ENCODE measurements around the gene DMAP1. TPM values are rescaled to one million over a fixed set of nuclear protein-coding genes. Genes with fewer than 3 reads are reported as not detected.

The DMAP1 gene
- total RNA-seq, 1 donor from 2014 or later: 28.8 TPM

- intact Hi-C loops (cut with micrococcal nuclease): no loop called here
- ATAC-seq: no peak
Measured at GRCh38 chr1:44223187-44223610, 9.9 kb downstream of the DMAP1 start.

GRCh38 chr1:44225761-44226160 lies 12.5 kb downstream of the DMAP1 start:
- no peak for ATAC-seq
- intact Hi-C loops (cut with micrococcal nuclease): no loop called here

More at GRCh38 chr1:44223187-44223610, 9.9 kb downstream of the DMAP1 start:
- no peak for DNase-seq

DNA sequence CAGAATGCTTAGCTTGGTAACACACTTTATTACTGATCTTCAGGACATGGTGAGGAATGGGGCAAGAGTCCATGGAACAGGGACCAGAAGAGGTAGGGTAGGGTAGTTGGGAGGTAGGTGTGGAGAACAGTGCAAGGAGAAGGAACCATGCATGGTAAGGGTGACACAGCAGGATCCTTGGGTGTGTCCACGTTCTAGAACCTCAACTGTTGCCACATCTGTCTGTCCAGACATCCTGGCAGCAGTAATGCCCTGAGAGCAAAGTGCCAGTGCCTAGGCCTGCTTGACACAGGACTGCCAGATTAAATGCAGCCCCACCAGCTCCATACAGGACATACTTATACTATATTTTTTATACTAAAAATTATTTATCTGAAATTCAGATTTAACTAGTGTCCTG lies 13.9 kb downstream of the DMAP1 start:
- intact Hi-C loops (cut with micrococcal nuclease): no loop called here
- ATAC-seq (no peak), DNase-seq (no peak)

More at GRCh38 chr1:44225761-44226160, 12.5 kb downstream of the DMAP1 start:
- no peak for DNase-seq

- DNase-seq: no peak
- no peak for ATAC-seq
- intact Hi-C loops (cut with micrococcal nuclease): no loop called here
Measured at GRCh38 chr1:44228218-44228617, 14.9 kb downstream of the DMAP1 start.

DNA sequence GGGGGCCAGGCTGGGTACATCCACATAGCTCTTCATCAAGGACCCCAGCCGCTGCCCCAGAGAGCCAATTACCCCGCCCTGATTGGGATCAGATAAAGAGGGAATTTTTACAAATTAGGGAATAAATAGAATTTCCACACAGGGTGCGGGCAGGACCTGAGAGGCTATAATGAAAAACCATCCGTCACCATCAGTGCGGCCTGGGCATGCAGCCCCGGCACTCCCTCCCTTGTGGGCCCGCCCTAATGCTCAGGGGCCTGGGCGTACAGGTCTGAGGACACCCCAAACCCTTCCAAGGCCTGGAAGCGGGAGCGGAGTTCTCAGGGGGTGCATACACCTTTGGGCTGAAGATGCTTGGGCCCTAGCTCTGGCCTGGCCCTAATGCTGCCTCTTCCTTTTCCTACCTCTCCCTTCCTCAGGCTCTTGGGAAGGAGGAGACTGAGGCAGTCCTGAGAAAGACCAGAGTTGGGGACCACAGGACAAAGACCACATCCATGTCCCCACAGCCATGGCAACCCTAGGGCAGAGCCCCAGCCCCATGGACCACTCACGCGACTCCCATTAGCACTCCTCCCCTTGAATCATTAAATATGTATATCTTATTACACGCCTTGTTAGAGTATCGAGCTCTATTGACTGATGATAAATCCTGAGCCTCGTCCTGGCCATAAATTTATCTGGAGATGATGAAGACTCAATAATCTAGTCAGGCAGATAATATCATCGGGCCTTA lies 16.3 kb downstream of the DMAP1 start:
- ATAC-seq (no peak), DNase-seq (no peak)
- intact Hi-C loops (cut with micrococcal nuclease): no loop called here

- intact Hi-C loops (cut with micrococcal nuclease): no loop called here
- ATAC-seq (no peak), DNase-seq (no peak)
Measured at GRCh38 chr1:44230796-44231195, 17.5 kb downstream of the DMAP1 start.

DNA sequence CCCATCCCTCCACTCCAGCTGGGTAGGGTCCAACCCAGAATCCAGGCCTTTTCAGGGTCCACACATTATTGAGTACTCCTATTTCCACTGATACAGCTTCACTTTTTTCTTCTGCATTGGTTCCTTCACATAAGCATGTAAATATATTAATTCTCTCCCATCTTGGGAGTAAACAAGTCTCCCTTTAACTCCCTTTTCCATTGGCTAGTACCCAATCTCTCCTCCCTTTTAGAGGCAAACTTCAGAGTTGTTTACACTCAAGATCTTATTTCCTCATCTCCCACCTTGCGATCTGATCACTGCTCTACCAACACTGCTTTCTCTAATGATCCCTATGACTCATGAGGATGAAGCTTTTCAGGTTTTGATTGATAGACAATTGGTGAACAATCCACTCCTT lies 20.3 kb downstream of the DMAP1 start:
- intact Hi-C loops (cut with micrococcal nuclease): no loop called here
- DNase-seq (no peak), ATAC-seq (no peak)

- ATAC-seq: no peak
- intact Hi-C loops (cut with micrococcal nuclease): no loop called here
- DNase-seq: no peak
Measured at GRCh38 chr1:44235808-44236207, 22.5 kb downstream of the DMAP1 start.

DNA sequence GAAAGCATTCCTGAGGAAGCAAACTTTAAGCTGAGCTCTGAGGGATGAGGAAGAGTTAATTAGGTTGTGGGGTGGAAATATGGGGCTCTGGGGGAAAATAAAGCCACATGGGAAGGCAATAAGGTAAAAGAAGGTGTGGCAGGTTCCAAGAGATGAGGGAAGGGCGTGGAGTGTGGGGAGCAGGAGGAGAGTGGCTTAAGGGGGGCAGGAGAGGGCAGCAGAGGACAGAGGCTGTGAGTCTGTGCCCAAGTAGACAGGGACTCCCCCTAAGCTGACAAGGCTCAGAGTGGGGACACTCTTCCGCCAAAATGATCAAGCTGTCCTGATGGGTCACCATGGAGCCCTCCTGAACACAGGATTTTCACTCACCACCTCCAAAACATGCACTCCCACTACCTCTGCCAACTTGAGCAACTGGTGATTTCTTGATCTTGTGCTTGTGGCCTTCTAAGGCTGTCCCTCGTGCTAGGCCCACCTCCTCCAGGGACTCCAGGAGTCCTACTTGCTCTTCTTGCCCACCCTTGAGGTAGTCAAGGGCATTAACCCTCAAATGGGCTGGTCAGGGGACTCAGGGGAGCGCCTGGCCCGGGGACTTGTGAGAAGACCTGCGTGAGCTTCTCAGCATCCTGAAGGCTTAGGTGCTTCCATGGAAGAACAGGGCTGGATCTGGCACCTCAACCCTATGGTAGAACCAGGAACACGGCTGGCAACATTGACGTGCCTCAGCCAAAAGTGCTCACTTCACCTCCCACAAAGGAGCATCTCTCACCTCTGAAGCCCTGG lies 23.4 kb downstream of the DMAP1 start:
- ATAC-seq (no peak), DNase-seq (no peak)
- intact Hi-C loops (cut with micrococcal nuclease): no loop called here

DNA sequence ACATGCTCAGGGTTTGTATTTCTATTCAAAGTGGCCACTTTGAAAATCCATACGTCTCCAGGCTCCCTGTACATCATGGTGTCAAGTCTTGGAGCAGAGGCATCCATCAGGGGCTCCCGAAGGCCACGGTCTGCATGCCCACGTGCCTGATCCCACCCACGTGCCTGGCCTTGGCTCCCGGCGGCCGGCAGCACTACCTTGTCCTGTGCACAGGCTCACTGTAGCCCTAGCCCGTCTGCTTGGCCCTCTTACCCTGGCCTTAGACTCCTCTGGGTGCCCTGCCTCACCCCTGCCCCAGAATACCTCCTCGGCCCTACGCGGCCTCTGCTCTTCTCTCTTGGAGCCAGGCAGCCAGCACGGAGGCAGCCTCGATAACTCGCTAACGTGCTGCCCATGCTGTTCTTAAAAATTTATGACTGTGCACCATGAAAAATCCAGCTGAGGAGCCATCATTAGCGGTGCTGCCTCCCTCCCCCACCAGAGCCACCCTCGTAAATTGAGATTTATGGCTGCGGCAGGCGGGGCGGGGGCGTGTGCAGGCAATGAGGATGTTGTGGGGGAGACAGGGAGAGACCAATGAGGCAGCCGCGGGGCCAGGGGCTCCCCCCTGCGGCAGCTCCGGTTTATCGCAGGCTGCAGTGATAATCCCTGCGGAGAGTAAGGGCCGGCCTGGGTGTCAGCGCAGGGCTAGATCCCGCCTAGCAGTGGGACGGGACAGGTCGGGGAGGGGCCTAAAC lies 24.6 kb downstream of the DMAP1 start:
- no peak for ATAC-seq
- intact Hi-C loops (cut with micrococcal nuclease): no loop called here
- no peak for DNase-seq

- DNase-seq: no peak
- intact Hi-C loops (cut with micrococcal nuclease): no loop called here
- no peak for ATAC-seq
Measured at GRCh38 chr1:44238660-44239059, 25.4 kb downstream of the DMAP1 start.

GRCh38 chr1:44239331-44239960 lies 26.2 kb downstream of the DMAP1 start:
- ATAC-seq: peak; percentile 68

GRCh38 chr1:44239961-44240371 lies 26.7 kb downstream of the DMAP1 start:
- ATAC-seq: peak; percentile 93
- DNase-seq: peak; percentile 72
- intact Hi-C loops (cut with micrococcal nuclease): no loop called here

More at GRCh38 chr1:44239331-44239960, 26.2 kb downstream of the DMAP1 start:
- intact Hi-C loops (cut with micrococcal nuclease): no loop called here
- peak; percentile 57 for DNase-seq

GRCh38 chr1:44240802-44241671 lies 27.8 kb downstream of the DMAP1 start:
- intact Hi-C loops (cut with micrococcal nuclease): no loop called here
- ATAC-seq (peak; percentile 65), DNase-seq (no peak)

- DNase-seq (no peak), ATAC-seq (no peak)
- intact Hi-C loops (cut with micrococcal nuclease): no loop called here
Measured at GRCh38 chr1:44242746-44243145, 29.5 kb downstream of the DMAP1 start.

- ATAC-seq (no peak), DNase-seq (no peak)
- intact Hi-C loops (cut with micrococcal nuclease): no loop called here
Measured at GRCh38 chr1:44243782-44244495, 30.7 kb downstream of the DMAP1 start.

GRCh38 chr1:44244986-44245385 lies 31.7 kb downstream of the DMAP1 start:
- intact Hi-C loops (cut with micrococcal nuclease): no loop called here
- ATAC-seq: no peak
- DNase-seq: no peak

DNA sequence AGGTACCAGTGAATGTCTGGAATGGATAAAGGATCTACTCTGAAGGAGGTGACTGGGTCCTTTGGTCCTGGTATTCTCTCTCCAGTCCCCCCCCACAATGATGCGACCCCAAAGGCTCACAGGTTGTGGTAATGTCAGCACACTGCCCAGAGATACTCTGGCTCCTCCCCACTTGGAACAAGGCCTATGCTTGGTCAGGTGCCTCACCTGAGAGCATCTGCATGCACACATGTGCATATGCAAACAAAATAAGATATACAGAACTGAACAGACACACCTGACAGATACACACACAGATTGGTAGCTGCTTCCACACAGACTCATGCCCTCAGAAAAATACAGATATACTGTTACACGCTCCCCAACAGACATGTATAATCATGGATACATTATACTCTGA lies 33.5 kb downstream of the DMAP1 start:
- intact Hi-C loops (cut with micrococcal nuclease): no loop called here
- DNase-seq (no peak), ATAC-seq (no peak)

Data from left ventricle myocardium superior (tissue), 1 donor.